ENCODE results near the gene BEST4.

- peak in 5 of 11 experiments; percentile 4 to 39 (median 16) for TF ChIP-seq CTCF (IDR thresholded peaks at IDR 0.05 in 8 of 11, conservative IDR thresholded peaks at IDR 0.05 in 3 of 11)
- TF ChIP-seq POLR2A (IDR thresholded peaks at IDR 0.05): peak in 2 of 3 donors; percentile 94 to 95
- peak; percentile 85 to 100 (median 86) for TF ChIP-seq POLR2AphosphoS5 (IDR thresholded peaks at IDR 0.05)
Observed at GRCh38 chr1:44819608-44820327, 31.8 kb upstream of the BEST4 start.

Data from spleen (tissue), 7 donors.